Liver (tissue), 9 donors: Measurements from ENCODE around the gene CORO2B. TPM values are rescaled to one million over a fixed set of nuclear protein-coding genes. Genes with fewer than 3 reads are reported as not detected.

Experiments
- DNase-seq: peaks from one replicate; pipeline ENCODE4 v3.0.0-alpha.2; 2017; ENCODE audit warnings: low spot score
- H3K27ac ChIP-seq, 2 donors: one replicate each; pipeline ENCODE4 v1.7.0; 2013; ENCODE audit warnings: inconsistent platforms in 2 of 2, low read length in 2 of 2, control low read depth in 1 of 2, low read depth in 1 of 2, mild to moderate bottlenecking in 1 of 2
- H3K27me3 ChIP-seq, 4 donors: one replicate each; pipeline versions ENCODE4 v1.6.1 to v1.7.0; 2013; ENCODE audit warnings: low read length in 3 of 4, inconsistent platforms in 1 of 4, mild to moderate bottlenecking in 1 of 4, moderate library complexity in 1 of 4; ENCODE audit not compliant: control insufficient read depth in 4 of 4, insufficient read depth in 4 of 4
- H3K36me3 ChIP-seq, 4 donors: one replicate each; pipeline versions ENCODE4 v1.6.1 to v1.7.0; 2013; ENCODE audit warnings: low read length in 3 of 4, mild to moderate bottlenecking in 3 of 4, low read depth in 1 of 4, moderate library complexity in 1 of 4; ENCODE audit not compliant: control insufficient read depth in 4 of 4, insufficient read depth in 3 of 4
- H3K4me1 ChIP-seq, 4 donors: one replicate each; pipeline versions ENCODE4 v1.6.1 to v1.7.0; 2013; ENCODE audit warnings: low read length in 3 of 4, mild to moderate bottlenecking in 3 of 4, moderate library complexity in 1 of 4; ENCODE audit not compliant: control insufficient read depth in 4 of 4, insufficient read depth in 4 of 4
- H3K4me3 ChIP-seq, 3 donors: one replicate each; pipeline versions ENCODE4 v1.6.1 to v1.7.0; 2013; ENCODE audit warnings: low read length in 3 of 3, control low read depth in 1 of 3, low read depth in 1 of 3, mild to moderate bottlenecking in 1 of 3
- H3K9ac ChIP-seq, 2 donors: one replicate each; pipeline ENCODE4 v1.7.0; 2013; ENCODE audit warnings: low read length in 2 of 2, mild to moderate bottlenecking in 2 of 2, moderate library complexity in 2 of 2, control low read depth in 1 of 2, low read depth in 1 of 2
- H3K9me3 ChIP-seq, 4 donors: one replicate each; pipeline versions ENCODE4 v1.6.1 to v1.7.0; 2013; ENCODE audit warnings: low read length in 3 of 4; ENCODE audit not compliant: control insufficient read depth in 4 of 4
- ATF3 ChIP-seq: IDR thresholded peaks from 2 replicates; pipeline ENCODE4 v1.6.1; 2016; ENCODE audit warnings: antibody characterized with exemption
- CTCF ChIP-seq: fragments of 150-350 bp; IDR thresholded peaks from 2 replicates; pipeline ENCODE4 v1.5.1; 2017; ENCODE audit warnings: improper control_type of control experiment, low read depth, low read length; ENCODE audit not compliant: missing input control
- EGR1 ChIP-seq, 2 donors: IDR thresholded peaks; 2 replicates each; pipeline ENCODE4 v1.6.1; 2016 to 2018; ENCODE audit warnings: antibody characterized with exemption in 2 of 2, low read depth in 2 of 2
- FOXA1 ChIP-seq: IDR thresholded peaks from 2 replicates; pipeline ENCODE4 v1.6.1; 2016; ENCODE audit warnings: antibody characterized with exemption
- FOXA2 ChIP-seq: IDR thresholded peaks from 2 replicates; pipeline ENCODE4 v1.6.1; 2016; ENCODE audit warnings: antibody characterized with exemption
- HNF4A ChIP-seq, 2 donors: conservative IDR thresholded peaks; 2 replicates each; pipeline ENCODE4 v1.6.1; 2016; ENCODE audit warnings: antibody characterized with exemption in 2 of 2, mild to moderate bottlenecking in 2 of 2
- HNF4G ChIP-seq: IDR thresholded peaks from 2 replicates; pipeline ENCODE4 v1.6.1; 2016; ENCODE audit warnings: antibody characterized with exemption
- JUND ChIP-seq, 2 donors: IDR thresholded peaks; 2 replicates each; pipeline ENCODE4 v1.6.1; 2016; ENCODE audit warnings: antibody characterized with exemption in 2 of 2
- NR2F2 ChIP-seq: IDR thresholded peaks from 2 replicates; pipeline ENCODE4 v1.6.1; 2016; ENCODE audit warnings: antibody characterized with exemption
- REST ChIP-seq: IDR thresholded peaks from 2 replicates; pipeline ENCODE4 v1.6.1; 2016; ENCODE audit warnings: antibody characterized with exemption, mild to moderate bottlenecking
- RXRA ChIP-seq, 2 donors: IDR thresholded peaks; 2 replicates each; pipeline ENCODE4 v1.6.1; 2017 to 2018; ENCODE audit warnings: antibody characterized with exemption in 2 of 2, mild to moderate bottlenecking in 1 of 2
- SP1 ChIP-seq: IDR thresholded peaks from 2 replicates; pipeline ENCODE4 v1.6.1; 2018; ENCODE audit warnings: antibody characterized with exemption, mild to moderate bottlenecking
- TAF1 ChIP-seq: conservative IDR thresholded peaks from 2 replicates; pipeline ENCODE4 v1.6.1; 2016; ENCODE audit warnings: antibody characterized with exemption, mild to moderate bottlenecking
- YY1 ChIP-seq: IDR thresholded peaks from 2 replicates; pipeline ENCODE4 v1.6.1; 2016; ENCODE audit warnings: antibody characterized with exemption, mild to moderate bottlenecking
- ZBTB33 ChIP-seq: IDR thresholded peaks from 2 replicates; pipeline ENCODE4 v1.6.1; 2016; ENCODE audit warnings: antibody characterized with exemption
- WGBS: extraction: QIAGEN DNeasy Blood & Tissue Kit; methylation state at CpG from one replicate; pipeline ENCODE4 v1.1.7; 2013; 5-methylcytosine and 5-hydroxymethylcytosine counted together
- polyA plus RNA-seq, 2 donors: library from polyadenylated mRNA; stranded (reverse) in 1 of 2; unstranded in 1 of 2; fragments of 200-250 nt in 1 of 2; fragments of >200 nt in 1 of 2; fragmentation: Nextera tagmentation in 1 of 2; extraction: Ambion mirVana in 1 of 2; gene quantifications; one replicate each; pipeline versions ENCODE4 v1.2.1 to v1.2.3, GENCODE V29; 2013 to 2015
- total RNA-seq, 2 donors: library from RNA; depleted of rRNA; stranded (reverse); fragments of >200 nt; gene quantifications; one replicate each; pipeline ENCODE4 v1.2.3, GENCODE V29; 2014
- donor health status: healthy.
- donor health status: healthy.
- donor health status: healthy.
- donor health status: healthy.
- donor health status: healthy.

The CORO2B gene
- total and polyA plus RNA-seq, 4 donors, result 0.15 to 0.65 (median 0.52) TPM

- Histone ChIP-seq H3K27me3 (peaks cover 0 to 2% (median 0%) of the 10 kb centered on the region in 4 donors), H3K27ac (no peak overlapping the region), H3K4me1 (peaks cover 0 to 7% (median 0%) of the 10 kb centered on the region in 4 donors), H3K4me3 (no peak overlapping the region), H3K9me3 (no peaks in the 10 kb centered on the region), H3K36me3 (no peaks in the 10 kb centered on the region), H3K9ac (no peak overlapping the region)
- peak; percentile 28 for DNase-seq
- TF ChIP-seq EGR1 (IDR thresholded peaks at IDR 0.05; ENCODE audit: low read depth in 2 of 2) (no peak), HNF4G (no peak), TAF1 (no peak), RXRA (IDR thresholded peaks at IDR 0.05) (no peak), ZBTB33 (no peak), YY1 (no peak), SP1 (no peak), CTCF (no peak), REST (no peak), HNF4A (conservative IDR thresholded peaks at IDR 0.05) (no peak), FOXA1 (no peak), NR2F2 (no peak), ATF3 (no peak), FOXA2 (no peak)
- 62% methylated on average over 4 of the region's 4 CpGs for WGBS
Measured at GRCh38 chr15:68672781-68673205, 94.0 kb downstream of the CORO2B start.

- Histone ChIP-seq H3K4me1 (peaks cover 0 to 7% (median 0%) of the 10 kb centered on the region in 4 donors), H3K4me3 (no peak overlapping the region), H3K27ac (no peak overlapping the region), H3K27me3 (peaks cover 0 to 2% (median 0%) of the 10 kb centered on the region in 4 donors), H3K9ac (no peak overlapping the region), H3K9me3 (no peaks in the 10 kb centered on the region), H3K36me3 (no peaks in the 10 kb centered on the region)
- no peak for DNase-seq
- 59% methylated on average over 5 of the region's 5 CpGs for WGBS
- TF ChIP-seq JUND (IDR thresholded peaks at IDR 0.05) (no peak), SP1 (no peak), REST (no peak), ZBTB33 (no peak), ATF3 (no peak), FOXA1 (no peak), EGR1 (IDR thresholded peaks at IDR 0.05; ENCODE audit: low read depth in 2 of 2) (no peak), CTCF (no peak), HNF4G (no peak)
Measured at GRCh38 chr15:68674975-68675374, 96.2 kb downstream of the CORO2B start.
